ENCODE data around the gene VSIG2.

VSIG2 gene

GRCh38 chr11:124763156-124763947, 11.3 kb upstream of the VSIG2 start:
- peak; percentile 31 for DNase-seq (ENCODE audit: low read depth, low spot score)

DNA sequence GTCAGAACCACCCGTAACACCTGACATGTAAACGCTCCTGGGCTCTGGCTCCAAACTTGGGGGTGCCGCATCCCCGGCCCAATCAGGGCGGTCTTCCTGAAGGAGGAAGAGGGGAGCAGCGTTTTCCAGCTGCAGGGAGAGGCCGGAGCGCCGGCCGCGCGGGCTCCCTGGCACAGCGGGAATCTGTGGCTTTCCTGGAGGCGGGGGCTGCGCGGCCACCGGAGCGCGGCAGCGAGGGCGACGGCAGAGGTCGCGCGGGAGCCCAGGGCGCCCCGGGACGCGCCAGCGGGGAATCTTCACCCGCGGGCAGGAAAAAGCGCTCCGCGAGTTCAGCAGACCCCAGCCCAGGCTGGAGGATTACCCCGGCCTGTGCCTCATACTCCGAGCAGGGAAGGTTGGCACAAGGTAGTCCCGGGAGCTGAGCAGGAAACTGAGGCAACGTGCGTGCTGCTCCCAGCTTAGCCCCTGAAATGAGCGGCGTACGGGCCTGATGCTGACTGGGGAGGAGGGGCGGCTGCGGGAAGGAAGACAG, 10.6 kb upstream of the VSIG2 start:
- no peak for DNase-seq (ENCODE audit: low read depth, low spot score)

DNA sequence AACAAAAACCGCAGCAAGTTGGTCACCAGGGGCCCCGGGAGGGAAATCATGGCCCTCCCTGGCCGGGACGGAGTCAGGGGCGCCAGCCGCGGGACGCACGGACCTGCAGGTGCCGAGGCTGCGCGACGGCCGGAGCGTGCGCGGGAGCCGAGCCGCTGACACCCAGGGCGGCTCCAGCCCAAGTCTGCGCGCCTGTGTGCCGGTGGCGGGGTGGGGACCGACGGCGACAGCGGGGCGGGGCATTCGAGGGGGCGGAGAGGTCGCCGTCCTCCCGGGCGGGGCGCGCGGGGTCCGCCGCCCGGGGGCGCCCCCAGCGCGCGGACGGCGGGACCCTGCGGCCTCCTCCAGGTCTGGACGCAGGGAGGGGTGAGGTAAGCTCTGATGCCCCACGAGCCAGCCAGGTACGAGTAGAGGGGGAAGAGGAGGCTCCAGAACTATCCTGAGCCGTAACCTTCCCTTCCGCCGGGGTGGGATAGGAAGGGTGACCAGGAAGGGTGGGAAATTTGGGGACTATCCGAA, 10.1 kb upstream of the VSIG2 start, which contains the start of gene ESAM:
Gene ESAM, minus strand, starts transcription at position 186 of the 519 bp plus-strand sequence. Its CDS starts 136 bp downstream, at position 50.
- DNase-seq (ENCODE audit: low read depth, low spot score) = no peak

GRCh38 chr11:124761301-124762104, 9.4 kb upstream of the VSIG2 start:
- no peak for DNase-seq (ENCODE audit: low read depth, low spot score)

- no peak for DNase-seq (ENCODE audit: low read depth, low spot score)
Observed at GRCh38 chr11:124760806-124761205, 8.8 kb upstream of the VSIG2 start.

- no peak for DNase-seq (ENCODE audit: low read depth, low spot score)
Observed at GRCh38 chr11:124760205-124760652, 8.2 kb upstream of the VSIG2 start.

DNA sequence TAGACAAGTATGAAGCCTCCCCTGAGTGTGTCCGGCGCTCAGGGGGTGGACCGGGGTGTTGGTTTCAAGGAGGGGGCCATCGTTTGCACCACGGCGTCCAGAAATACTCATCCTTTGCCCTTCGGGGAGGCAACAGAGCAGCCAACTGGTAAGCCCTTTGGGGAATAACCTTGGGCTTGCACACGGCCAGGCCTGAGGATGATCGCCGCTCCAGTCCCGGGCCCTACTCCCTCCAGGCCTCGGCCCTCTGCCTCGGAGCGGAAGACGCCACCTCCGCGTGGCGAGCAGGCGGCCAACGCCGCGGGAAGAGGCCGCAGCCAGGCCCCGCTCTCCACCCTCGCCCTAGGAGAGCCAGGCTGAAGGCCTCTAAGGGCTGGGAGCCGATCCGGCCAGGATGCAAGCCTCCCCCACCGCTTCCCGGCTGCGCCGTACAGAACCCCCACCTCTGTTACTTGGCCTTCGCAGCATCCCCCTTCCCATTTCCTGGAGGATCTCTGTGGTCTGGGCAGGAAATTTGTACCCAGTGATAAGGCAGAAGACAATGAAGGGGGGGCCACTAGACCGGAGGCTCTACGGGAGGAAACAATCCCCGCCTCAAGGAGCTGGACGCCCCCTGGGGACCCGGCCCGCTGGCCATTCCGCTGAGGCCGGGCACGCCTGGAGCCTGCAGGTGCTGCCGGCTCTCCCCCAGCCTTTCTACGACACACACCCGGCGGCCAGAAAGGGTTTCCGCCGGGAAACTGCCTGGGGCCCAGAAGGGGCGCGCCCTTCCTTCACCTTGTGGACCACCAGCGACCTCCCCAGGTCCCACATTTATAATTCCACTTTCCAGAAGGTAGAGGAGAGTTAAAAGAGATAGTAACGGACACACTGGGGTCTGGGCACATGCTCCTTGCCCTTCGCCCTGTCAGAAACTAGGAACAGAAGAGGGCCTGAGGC, 7.5 kb upstream of the VSIG2 start:
- no peak for DNase-seq (ENCODE audit: low read depth, low spot score)

DNA sequence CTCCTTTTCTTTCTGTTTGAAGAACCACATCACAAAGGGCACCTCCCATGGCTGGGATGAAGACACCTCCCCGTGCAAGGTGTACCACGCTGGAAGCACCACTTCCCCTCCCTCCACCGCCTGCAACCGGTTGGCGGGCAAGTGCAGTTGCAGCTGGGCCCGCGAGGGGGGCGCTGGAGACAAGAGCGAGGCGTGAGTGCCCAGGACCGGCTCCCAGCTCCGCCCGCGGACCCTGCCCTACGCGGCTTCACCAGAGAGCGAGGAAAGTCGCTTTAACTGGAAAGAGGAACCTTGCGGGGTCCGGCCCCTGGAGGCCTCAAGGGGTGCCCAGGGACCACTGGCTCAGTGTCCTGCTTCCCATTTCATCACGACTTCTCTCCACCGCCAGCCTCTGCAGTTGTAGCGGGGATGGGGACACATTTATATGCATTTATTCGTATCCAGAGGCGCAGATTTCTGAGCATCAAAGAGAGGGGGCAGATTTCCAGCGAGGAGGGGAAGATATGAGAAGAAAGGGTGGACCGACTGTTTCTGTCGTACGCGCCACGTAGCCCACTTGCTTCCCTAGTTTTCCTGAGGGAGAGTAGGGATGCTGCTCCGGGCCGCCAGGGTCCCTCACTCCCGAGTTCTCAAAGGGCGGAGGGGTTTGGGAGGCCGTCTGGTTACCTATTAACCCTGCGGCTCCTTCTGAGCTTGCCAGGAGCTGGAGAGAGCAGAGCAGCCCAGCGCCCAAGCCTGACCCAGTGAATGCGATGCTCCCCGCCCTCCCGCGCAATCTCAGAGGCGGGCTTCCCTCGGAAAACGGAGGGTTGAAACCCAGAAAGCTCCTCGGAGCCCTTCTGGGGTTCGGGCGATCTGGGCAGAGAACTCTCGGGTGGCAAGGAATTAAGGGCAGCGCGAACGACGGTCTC, 6.6 kb upstream of the VSIG2 start:
- no peak for DNase-seq (ENCODE audit: low read depth, low spot score)

DNA sequence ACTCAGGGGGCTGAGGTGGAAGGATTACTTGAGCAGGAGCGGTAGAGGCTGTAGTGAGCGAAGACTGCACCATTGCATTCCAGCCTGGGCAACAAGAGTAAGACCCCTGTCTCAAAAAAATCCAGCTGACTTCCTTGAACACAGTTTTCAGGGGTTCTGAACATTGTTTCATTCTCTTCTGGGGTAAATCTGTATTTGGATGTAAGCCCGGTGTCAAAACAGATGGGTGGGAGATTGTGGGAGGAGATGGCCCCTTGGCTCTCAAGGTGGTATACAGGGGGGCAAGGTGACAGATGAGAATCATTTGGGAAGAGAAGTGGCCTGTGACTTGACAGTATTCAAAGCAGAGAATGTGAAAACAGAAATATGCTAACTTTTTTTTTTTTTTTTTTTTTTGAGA, 5.3 kb upstream of the VSIG2 start:
- no peak for DNase-seq (ENCODE audit: low read depth, low spot score)

- DNase-seq (ENCODE audit: low read depth, low spot score) = no peak
Observed at GRCh38 chr11:124756753-124757227, 4.7 kb upstream of the VSIG2 start.

- no peak for DNase-seq (ENCODE audit: low read depth, low spot score)
Observed at GRCh38 chr11:124756033-124756752, 4.1 kb upstream of the VSIG2 start.

- DNase-seq (ENCODE audit: low read depth, low spot score) = no peak
Observed at GRCh38 chr11:124754710-124755109, 2.7 kb upstream of the VSIG2 start.

- DNase-seq (ENCODE audit: low read depth, low spot score) = no peak
Observed at GRCh38 chr11:124754309-124754708, 2.3 kb upstream of the VSIG2 start.

GRCh38 chr11:124753624-124754023, 1.6 kb upstream of the VSIG2 start:
- no peak for DNase-seq (ENCODE audit: low read depth, low spot score)

DNA sequence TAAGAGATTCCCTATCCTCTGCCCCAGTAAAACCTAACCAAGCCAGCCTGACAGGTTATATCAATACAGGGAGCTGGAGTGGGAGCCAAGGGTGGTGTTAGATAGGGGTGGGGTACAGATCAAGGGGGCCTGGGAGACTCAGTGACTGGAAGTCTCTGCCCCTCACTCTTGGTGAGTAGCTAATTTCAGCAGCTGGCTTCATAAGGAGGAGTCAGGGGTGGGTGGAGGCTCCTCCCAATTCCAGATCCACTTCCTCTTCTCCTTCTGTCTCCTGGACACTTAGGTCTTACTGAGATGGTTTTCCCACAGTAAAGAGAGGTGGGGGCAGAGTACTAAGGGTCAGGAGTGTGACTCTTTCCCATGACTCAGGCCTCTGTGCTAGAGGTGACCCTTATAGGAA, 1.1 kb upstream of the VSIG2 start:
- DNase-seq (ENCODE audit: low read depth, low spot score) = no peak

DNA sequence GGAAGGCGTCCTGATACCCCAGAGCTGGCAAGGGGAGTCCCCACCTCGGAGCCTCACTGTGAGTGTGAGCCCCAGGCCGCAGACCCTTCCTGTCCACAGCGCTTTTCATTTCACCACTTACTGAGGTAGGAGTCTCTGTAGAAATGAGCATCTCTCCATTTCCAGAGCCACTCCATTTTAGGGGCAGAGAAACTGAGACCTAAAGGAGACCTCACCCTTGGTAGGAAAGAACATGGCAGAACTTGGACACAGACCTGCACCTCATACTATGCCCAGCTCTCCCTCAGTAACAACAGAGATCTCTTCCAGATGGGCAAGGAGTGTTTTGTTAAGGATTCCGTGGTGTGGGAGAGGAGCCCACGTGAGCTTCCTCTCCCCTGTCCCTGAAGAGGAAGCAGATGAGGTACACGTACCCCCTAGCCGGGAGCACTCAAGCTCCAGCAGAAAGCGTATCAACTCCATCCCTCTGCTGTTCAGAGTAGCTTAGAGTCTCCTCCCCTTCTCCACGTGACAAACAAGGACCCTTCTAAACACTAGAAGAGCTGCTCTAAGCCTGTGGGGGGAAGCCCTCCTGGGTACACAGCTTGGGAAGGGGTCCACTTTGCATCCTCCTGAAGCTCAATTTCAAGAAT, 532 bp upstream of the VSIG2 start:
- no peak for DNase-seq (ENCODE audit: low read depth, low spot score)

GRCh38 chr11:124751391-124751740, 689 bp downstream of the VSIG2 start:
- no peak for DNase-seq (ENCODE audit: low read depth, low spot score)

GRCh38 chr11:124749912-124750311, 2.1 kb downstream of the VSIG2 start:
- no peak for DNase-seq (ENCODE audit: low read depth, low spot score)
